Retinal pigment epithelial cell (primary cell): Measurements from ENCODE around the gene ATG14.
A peak's percentile ranks its signal among the peaks of the same experiment; 100 is the strongest.

Experiments
- DNase-seq: peaks from one replicate; pipeline ENCODE4 v3.0.0-alpha.2; 2010; ENCODE audit warnings: low read depth
- H3K4me3 ChIP-seq: 2 replicates; pipeline ENCODE4 v1.5.1; 2011; ENCODE audit warnings: mild to moderate bottlenecking, low read length, control low read depth, moderate library complexity
- TF ChIP-seq, protein P1 (sequence below): conservative IDR thresholded peaks from 2 replicates; pipeline ENCODE4 v1.5.1; 2011; ENCODE audit warnings: low read depth, low read length, control low read depth, inconsistent platforms

The ATG14 gene

DNA sequence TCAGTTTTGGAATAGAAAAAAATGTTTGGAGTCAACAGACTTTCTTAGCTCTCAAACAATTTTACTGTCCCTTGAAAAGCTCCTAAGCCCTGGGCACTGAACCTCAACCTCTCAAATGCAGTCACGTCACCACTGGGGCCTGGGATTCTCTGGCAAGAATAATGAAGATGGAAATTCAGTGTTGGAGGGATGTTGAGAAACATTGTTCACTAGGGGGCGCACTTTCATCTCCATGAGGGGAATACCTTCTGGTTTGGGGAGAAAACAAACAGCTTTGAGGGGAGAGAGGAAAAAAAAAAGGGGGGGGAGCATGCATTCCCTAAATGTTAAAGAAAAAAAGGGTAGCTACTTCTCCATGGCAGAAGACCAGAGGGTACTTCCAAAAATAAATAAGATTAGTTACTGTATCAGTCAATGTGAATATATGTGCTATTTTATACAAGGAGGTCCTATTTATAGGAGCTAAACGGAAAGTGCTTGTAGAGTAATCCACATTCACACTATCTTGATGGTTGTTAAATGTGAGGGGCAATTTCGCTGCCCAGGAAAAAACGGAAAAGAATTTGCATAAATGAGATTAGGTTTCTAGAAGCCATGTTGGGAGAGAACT lies 34.6 kb upstream of the ATG14 start:
- DNase-seq: no peak
- TF ChIP-seq, protein P1, sequence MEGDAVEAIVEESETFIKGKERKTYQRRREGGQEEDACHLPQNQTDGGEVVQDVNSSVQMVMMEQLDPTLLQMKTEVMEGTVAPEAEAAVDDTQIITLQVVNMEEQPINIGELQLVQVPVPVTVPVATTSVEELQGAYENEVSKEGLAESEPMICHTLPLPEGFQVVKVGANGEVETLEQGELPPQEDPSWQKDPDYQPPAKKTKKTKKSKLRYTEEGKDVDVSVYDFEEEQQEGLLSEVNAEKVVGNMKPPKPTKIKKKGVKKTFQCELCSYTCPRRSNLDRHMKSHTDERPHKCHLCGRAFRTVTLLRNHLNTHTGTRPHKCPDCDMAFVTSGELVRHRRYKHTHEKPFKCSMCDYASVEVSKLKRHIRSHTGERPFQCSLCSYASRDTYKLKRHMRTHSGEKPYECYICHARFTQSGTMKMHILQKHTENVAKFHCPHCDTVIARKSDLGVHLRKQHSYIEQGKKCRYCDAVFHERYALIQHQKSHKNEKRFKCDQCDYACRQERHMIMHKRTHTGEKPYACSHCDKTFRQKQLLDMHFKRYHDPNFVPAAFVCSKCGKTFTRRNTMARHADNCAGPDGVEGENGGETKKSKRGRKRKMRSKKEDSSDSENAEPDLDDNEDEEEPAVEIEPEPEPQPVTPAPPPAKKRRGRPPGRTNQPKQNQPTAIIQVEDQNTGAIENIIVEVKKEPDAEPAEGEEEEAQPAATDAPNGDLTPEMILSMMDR: peak; percentile 72
- no peak overlapping the region for H3K4me3 ChIP-seq

DNA sequence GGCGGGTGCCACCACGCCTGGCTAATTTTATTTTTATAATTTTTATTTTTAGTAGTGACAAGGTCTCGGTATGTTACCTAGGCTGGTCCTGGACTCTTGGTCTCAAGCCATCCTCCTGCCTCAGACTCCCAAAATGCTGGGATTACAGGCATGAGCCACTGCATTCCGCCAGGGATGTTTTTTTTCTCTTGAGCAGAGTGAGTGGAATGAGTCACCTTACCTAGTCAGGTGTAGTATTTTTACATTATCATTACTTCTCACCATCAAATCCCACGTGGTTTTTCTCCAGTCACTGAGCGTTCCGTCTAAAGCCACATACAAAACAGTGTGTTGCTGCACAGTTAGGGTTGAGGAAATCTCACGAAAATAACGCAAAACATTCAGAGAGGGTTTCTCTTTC lies 29.7 kb upstream of the ATG14 start:
- no peak for DNase-seq
- no peak overlapping the region for H3K4me3 ChIP-seq
- TF ChIP-seq, protein P1: no peak

DNA sequence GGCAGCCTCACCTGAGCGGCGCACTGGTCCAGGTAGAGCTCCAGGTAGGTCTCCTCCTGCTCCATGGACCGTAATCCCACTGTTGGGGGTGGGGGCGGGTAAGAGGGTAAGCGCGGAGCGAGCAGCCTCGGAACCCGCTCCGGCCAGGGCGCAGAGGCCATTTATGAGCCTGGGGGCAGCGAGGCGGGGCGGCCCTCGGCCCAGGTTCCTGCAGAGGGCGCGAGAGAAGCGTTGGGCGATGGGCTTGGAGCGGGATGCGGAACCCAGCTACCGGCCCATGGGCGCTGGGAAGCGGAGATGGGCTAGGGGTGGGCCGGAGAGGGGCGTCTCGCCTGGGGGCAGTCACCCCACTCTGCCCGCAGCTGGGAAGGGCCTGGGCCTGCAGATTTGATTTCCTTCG lies 28.8 kb upstream of the ATG14 start, which contains the start of gene TBPL2:
TBPL2 (minus strand) TSS at position 232 of the 400 bp plus-strand sequence; CDS start at position 65, 167 bp downstream.
- H3K4me3 ChIP-seq: no peak within 1 kb of the TSS
- TF ChIP-seq, protein P1: no peak
- no peak for DNase-seq

DNA sequence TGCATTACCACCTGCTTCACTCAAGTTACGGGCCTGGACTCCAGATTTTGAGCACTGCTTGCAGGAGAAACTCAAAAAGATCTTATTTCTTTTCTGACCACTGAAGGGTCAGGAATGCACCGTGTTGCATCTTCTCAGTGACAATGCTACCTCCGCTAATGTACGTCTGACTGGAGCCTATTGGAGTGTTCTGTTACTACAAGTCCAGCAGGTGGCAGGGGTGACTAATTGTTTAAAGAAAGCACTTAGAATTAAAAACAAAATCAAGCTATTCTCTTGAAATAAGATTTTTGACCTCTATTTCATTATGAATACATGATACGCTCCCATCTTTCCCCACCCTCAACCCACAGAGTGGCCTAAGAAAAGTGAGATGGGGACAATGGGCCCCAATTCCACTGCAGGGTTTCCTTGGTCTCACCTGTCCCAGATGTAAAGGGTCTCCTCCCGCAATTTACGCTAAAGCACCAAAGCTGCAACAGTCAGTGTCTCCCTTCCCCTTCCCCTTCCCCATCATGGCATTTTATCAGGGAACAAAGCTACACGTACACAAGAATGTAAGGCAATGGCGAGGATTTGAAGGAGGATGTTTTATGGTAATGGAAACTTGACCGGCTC lies 26.5 kb upstream of the ATG14 start:
- TF ChIP-seq, protein P1: peak; percentile 71
- no peak for DNase-seq
- no peak overlapping the region for H3K4me3 ChIP-seq

DNA sequence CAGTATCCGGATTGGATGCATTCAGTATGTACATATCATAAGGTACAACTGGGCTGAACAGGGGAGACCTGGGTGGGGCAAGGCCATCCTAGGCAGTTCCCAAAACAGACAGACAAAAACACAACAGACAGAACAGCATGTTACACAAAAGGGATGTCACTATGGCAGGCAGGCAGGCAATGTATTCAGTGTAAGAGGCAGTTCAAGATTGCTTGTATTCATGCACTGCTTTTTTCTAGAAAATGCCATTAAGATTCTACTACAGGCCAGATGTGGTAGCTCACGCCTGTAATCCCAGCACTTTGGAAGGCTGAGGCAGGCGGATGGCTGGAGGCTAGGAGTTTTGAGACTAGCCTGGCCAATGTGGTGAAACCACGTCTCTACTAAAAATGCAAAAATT lies 25.3 kb upstream of the ATG14 start:
- TF ChIP-seq, protein P1: no peak
- DNase-seq: no peak
- no peak overlapping the region for H3K4me3 ChIP-seq

DNA sequence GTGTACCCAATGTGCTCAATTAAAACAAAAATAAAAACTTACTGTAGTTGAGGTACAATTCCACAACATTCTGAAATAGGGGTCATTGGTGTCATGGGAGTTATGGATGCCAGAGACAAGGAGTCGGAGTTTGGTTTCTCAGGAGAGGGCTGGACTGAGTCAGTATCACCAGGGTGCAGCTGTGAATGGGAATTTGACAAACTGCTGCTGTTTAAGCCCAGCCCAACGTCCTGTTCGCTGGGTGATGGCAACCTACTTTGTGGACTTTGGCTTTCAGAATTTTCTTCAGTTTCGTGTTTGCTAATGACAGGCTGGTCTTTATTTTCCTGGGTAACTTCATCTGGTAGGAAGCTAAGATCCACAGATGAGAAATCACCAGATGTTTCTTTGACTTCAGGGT lies 24.9 kb upstream of the ATG14 start:
- no peak overlapping the region for H3K4me3 ChIP-seq
- DNase-seq: no peak
- TF ChIP-seq, protein P1: no peak

DNA sequence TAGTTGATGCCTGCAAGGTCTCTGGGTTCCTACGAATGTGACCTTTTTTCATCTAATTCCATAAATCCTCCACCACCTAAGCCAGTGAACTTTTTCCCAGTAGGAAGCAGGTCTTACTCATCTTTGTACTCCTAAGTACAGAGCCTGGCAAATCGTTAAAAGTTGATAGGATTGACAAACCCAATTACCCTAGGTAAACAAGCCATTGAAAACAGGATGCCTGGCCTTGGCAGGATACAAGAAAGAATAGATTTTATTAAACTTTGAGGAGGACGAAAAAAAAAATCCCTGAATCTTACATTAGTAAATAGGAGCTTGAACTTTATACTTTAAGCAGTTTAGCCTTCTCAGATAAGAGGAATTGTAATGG lies 23.2 kb upstream of the ATG14 start:
- TF ChIP-seq, protein P1: no peak
- DNase-seq: no peak
- H3K4me3 ChIP-seq: no peak overlapping the region
